Spleen (tissue), 7 donors: Measurements from ENCODE around the gene KIFAP3.

Experiments used
- CTCF ChIP-seq, 11 experiments: fragments of 200-600 bp in 7 of 11; fragments of 450-650 bp in 4 of 11; sonication (generic) in 4 of 11; IDR thresholded peaks in 8 of 11; conservative IDR thresholded peaks in 3 of 11; 1 replicate in 7 of 11; 2 replicates in 4 of 11; pipeline versions ENCODE4 v1.4.0 to v1.8.0; 2016 to 2021; ENCODE audit warnings: antibody characterized with exemption in 11 of 11, inconsistent platforms in 4 of 11, mild to moderate bottlenecking in 1 of 11
- POLR2A ChIP-seq, 3 donors: fragments of 450-650 bp; IDR thresholded peaks; one replicate each; pipeline ENCODE4 v1.5.1; 2017; ENCODE audit warnings: antibody characterized with exemption in 3 of 3, mild to moderate bottlenecking in 1 of 3
- donor health status: DM: no; HTN: no; CAD: no; lungs with moderate emphysema.
- donor health status: DM: no; HTN: no; CAD: no.
- donor health status: DM: no; HTN: no; CAD: no.

- TF ChIP-seq CTCF (IDR thresholded peaks at IDR 0.05 in 8 of 11, conservative IDR thresholded peaks at IDR 0.05 in 3 of 11) (no peak), POLR2A (IDR thresholded peaks at IDR 0.05) (no peak)
Measured at GRCh38 chr1:170067253-170067819, 7.2 kb downstream of the KIFAP3 start.
